NCI-H2081 treated with DMSO at 0.1 percent for 48 hours (cell line): ENCODE results near the gene MGAT5.

ENCODE experiments used
- DNase-seq: peaks from one replicate; lab custom pipeline; 2025; lab: John Stamatoyannopoulos, UW

Gene MGAT5

GRCh38 chr2:134451347-134451630, 197.4 kb downstream of the MGAT5 start:
- DNase-seq = no peak

GRCh38 chr2:134452042-134452733, 198.3 kb downstream of the MGAT5 start:
- DNase-seq = no peak

GRCh38 chr2:134453476-134453875, 199.6 kb downstream of the MGAT5 start:
- no peak for DNase-seq

GRCh38 chr2:134453973-134454372, 200.1 kb downstream of the MGAT5 start:
- no peak for DNase-seq

- DNase-seq = no peak
Observed at GRCh38 chr2:134454426-134454825, 200.6 kb downstream of the MGAT5 start.

- no peak for DNase-seq
Observed at GRCh38 chr2:134454931-134455330, 201.1 kb downstream of the MGAT5 start.

GRCh38 chr2:134455426-134455825, 201.6 kb downstream of the MGAT5 start:
- DNase-seq = no peak

- DNase-seq = no peak
Observed at GRCh38 chr2:134457353-134457752, 203.5 kb downstream of the MGAT5 start.

- DNase-seq = no peak
Observed at GRCh38 chr2:134457765-134458472, 204.0 kb downstream of the MGAT5 start.

- no peak for DNase-seq
Observed at GRCh38 chr2:134458473-134458853, 204.6 kb downstream of the MGAT5 start.

GRCh38 chr2:134458950-134459349, 205.1 kb downstream of the MGAT5 start:
- no peak for DNase-seq

GRCh38 chr2:134459706-134460406, 206.0 kb downstream of the MGAT5 start:
- no peak for DNase-seq

- peak; percentile 58 for DNase-seq
Observed at GRCh38 chr2:134460583-134460998, 206.7 kb downstream of the MGAT5 start.

GRCh38 chr2:134461511-134461910, 207.6 kb downstream of the MGAT5 start:
- DNase-seq = no peak

GRCh38 chr2:134462275-134462674, 208.4 kb downstream of the MGAT5 start:
- DNase-seq = no peak

GRCh38 chr2:134462791-134463698, 209.2 kb downstream of the MGAT5 start:
- DNase-seq = no peak

- no peak for DNase-seq
Observed at GRCh38 chr2:134463699-134464022, 209.8 kb downstream of the MGAT5 start.

GRCh38 chr2:134465228-134466105, 211.6 kb downstream of the MGAT5 start:
- no peak for DNase-seq

- peak; percentile 40 for DNase-seq
Observed at GRCh38 chr2:134466141-134466540, 212.3 kb downstream of the MGAT5 start.

- no peak for DNase-seq
Observed at GRCh38 chr2:134468164-134468563, 214.3 kb downstream of the MGAT5 start.

- DNase-seq = no peak
Observed at GRCh38 chr2:134468776-134469175, 214.9 kb downstream of the MGAT5 start.
